ENCODE measurements around the gene SPRYD3.

GRCh38 chr12:53115891-53116648, 36.9 kb upstream of the SPRYD3 start:
- no peak for TF ChIP-seq EP300 (IDR thresholded peaks at IDR 0.05; ENCODE audit: low read depth)
- no peak for TF ChIP-seq CTCF (IDR thresholded peaks at IDR 0.05)
- no peak for TF ChIP-seq POLR2A (IDR thresholded peaks at IDR 0.05)
- TF ChIP-seq POLR2AphosphoS5 (IDR thresholded peaks at IDR 0.05) = no peak

All from transverse colon (tissue), 4 donors.